Measurements from ENCODE around the gene CHORDC1. TPM values are rescaled to one million over a fixed set of nuclear protein-coding genes. Genes with fewer than 3 reads are reported as not detected.

Gene CHORDC1
- polyA plus RNA-seq, 1 of the 3 experiments (the other 2 are of a cell fraction) = 12.1 TPM

GRCh38 chr11:90256404-90257157 lies 33.7 kb upstream of the CHORDC1 start:
- TF ChIP-seq USF2 (IDR thresholded peaks at IDR 0.05; ENCODE audit: borderline replicate concordance, low read depth, low read length) = no peak
- TF ChIP-seq USF1 (IDR thresholded peaks at IDR 0.05; ENCODE audit: borderline replicate concordance, low read depth) = no peak
- TF ChIP-seq CHD2 (IDR thresholded peaks at IDR 0.05; ENCODE audit: low read length, partially characterized antibody) = no peak
- no peak for TF ChIP-seq PBX3 (IDR thresholded peaks at IDR 0.05)
- TF ChIP-seq FOXM1 (IDR thresholded peaks at IDR 0.05; ENCODE audit: low read depth) = no peak
- TF ChIP-seq SIN3A (IDR thresholded peaks at IDR 0.05; ENCODE audit: borderline replicate concordance, low read depth, low read length) = no peak
- Histone ChIP-seq H3K36me3 (replicated peaks in 1 of 2; ENCODE audit: control insufficient read depth in 1 of 2, insufficient read depth in 2 of 2, low read length in 1 of 2) (no peaks in the 10 kb centered on the region), H3K9ac (no peak overlapping the region), H3K4me3 (ENCODE audit: low read depth in 2 of 2, low read length in 1 of 2) (no peak overlapping the region), H3K27ac (ENCODE audit: low read depth in 2 of 2, low read length in 1 of 2) (no peak overlapping the region), H3F3A (replicated peaks; ENCODE audit: insufficient read depth) (no peaks in the 10 kb centered on the region), H3K4me1 (ENCODE audit: control insufficient read depth in 1 of 2, insufficient read depth in 2 of 2, low read depth in 1 of 2, low read length in 1 of 2) (no peaks in the 10 kb centered on the region), H3K27me3 (ENCODE audit: insufficient read depth) (no peaks in the 10 kb centered on the region), H3K79me2 (ENCODE audit: insufficient read depth) (no peaks in the 10 kb centered on the region), H3K4me2 (no peak overlapping the region), H3K9me3 (no peaks in the 10 kb centered on the region), H4K20me1 (ENCODE audit: insufficient read depth) (no peaks in the 10 kb centered on the region), H3K9me2 (no peaks in the 10 kb centered on the region; the same call in 1 of the 2 replicates), H2AFZ (ENCODE audit: low read depth) (no peak overlapping the region)
- ChIA-PET POLR2A (no interaction called here), CTCF (interaction anchor here (2.4 kb wide), 1 partner anchor 32 kb away, joined by 8 read pairs; no protein-coding TSS in a partner anchor)
- WGBS (ENCODE audit: low lambda C conversion rate) = 65% methylated on average over 8 of the region's 8 CpGs
- DNase-seq = no peak

- H3K79me2 ChIP-seq (ENCODE audit: insufficient read depth) = no peaks in the 10 kb centered on the region
- H3K36me3 ChIP-seq (replicated peaks in 1 of 2; ENCODE audit: control insufficient read depth in 1 of 2, insufficient read depth in 2 of 2, low read length in 1 of 2) = no peaks in the 10 kb centered on the region
- no peak overlapping the region for H3K4me3 ChIP-seq (ENCODE audit: low read depth in 2 of 2, low read length in 1 of 2)
- H3K27ac ChIP-seq (ENCODE audit: low read depth in 2 of 2, low read length in 1 of 2) = no peak overlapping the region
- H2AFZ ChIP-seq (ENCODE audit: low read depth) = no peak overlapping the region
- no peak overlapping the region for H3K4me2 ChIP-seq
- H3F3A ChIP-seq (replicated peaks; ENCODE audit: insufficient read depth) = no peaks in the 10 kb centered on the region
- CTCF ChIA-PET = no interaction called here
- no peaks in the 10 kb centered on the region for H3K4me1 ChIP-seq (ENCODE audit: control insufficient read depth in 1 of 2, insufficient read depth in 2 of 2, low read depth in 1 of 2, low read length in 1 of 2)
- no peaks in the 10 kb centered on the region for H3K9me3 ChIP-seq
- no peaks in the 10 kb centered on the region for H4K20me1 ChIP-seq (ENCODE audit: insufficient read depth)
- no peaks in the 10 kb centered on the region; the same call in 1 of the 2 replicates for H3K9me2 ChIP-seq
- DNase-seq = no peak
- TF ChIP-seq ELF1 (IDR thresholded peaks at IDR 0.05) (no peak), USF2 (IDR thresholded peaks at IDR 0.05; ENCODE audit: borderline replicate concordance, low read depth, low read length) (no peak), RFX5 (IDR thresholded peaks at IDR 0.05; ENCODE audit: low read length) (no peak), CHD2 (IDR thresholded peaks at IDR 0.05; ENCODE audit: low read length, partially characterized antibody) (no peak), REST (IDR thresholded peaks at IDR 0.05; ENCODE audit: low read depth, low read length) (no peak), POLR2AphosphoS5 (IDR thresholded peaks at IDR 0.05; ENCODE audit: low read depth, low read length) (no peak)
- POLR2A ChIA-PET = no interaction called here
- H3K9ac ChIP-seq = no peak overlapping the region
- H3K27me3 ChIP-seq (ENCODE audit: insufficient read depth) = no peaks in the 10 kb centered on the region
- WGBS (ENCODE audit: low lambda C conversion rate) = 37% methylated on average over 2 of the region's 2 CpGs
Measured at GRCh38 chr11:90254065-90254464, 31.2 kb upstream of the CHORDC1 start.
